Measurements from ENCODE around the gene SPIN1. TPM values are rescaled to one million over a fixed set of nuclear protein-coding genes. Genes with fewer than 3 reads are reported as not detected.

Gene SPIN1
- total and polyA plus RNA-seq, 2 donors (not counting 1 experiment from before 2014, with no cell fraction given) = 9.9 to 24.9 TPM

- H3K79me2 ChIP-seq (ENCODE audit: control insufficient read depth, insufficient read depth, low read length) = no peaks in the 10 kb centered on the region
- TF ChIP-seq CTCF (IDR thresholded peaks at IDR 0.05) (no peak), EZH2 (IDR thresholded peaks at IDR 0.05; ENCODE audit: borderline replicate concordance, insufficient read depth, low read depth, low read length, poor library complexity, severe bottlenecking) (no peak)
- H3K4me1 Mint-ChIP-seq = no peaks in the 10 kb centered on the region
These were observed 134.8 kb downstream of the SPIN1 start for GRCh38 chr9:88523056-88523455.

GRCh38 chr9:88524911-88525310, 136.7 kb downstream of the SPIN1 start:
- no peak overlapping the region for H3K4me2 ChIP-seq (replicated peaks; ENCODE audit: low read depth, low read length, poor library complexity, severe bottlenecking)
- H3K36me3 ChIP-seq (replicated peaks in 1 of 2; ENCODE audit: control extremely low read depth in 1 of 2, control insufficient read depth in 1 of 2, extremely low read depth in 1 of 2, insufficient read depth in 2 of 2, low read length in 1 of 2) = no peaks in the 10 kb centered on the region
- ChIA-PET POLR2A (no interaction called here), CTCF (no interaction called here)
- H3K27me3 ChIP-seq (replicated peaks in 1 of 4; ENCODE audit: control extremely low read depth in 1 of 4, control insufficient read depth in 3 of 4, insufficient read depth in 4 of 4, low read length in 3 of 4) = peaks cover 0 to 2% (median 0%) of the 10 kb centered on the region in 4 experiments
- no peak overlapping the region for H2AFZ ChIP-seq (ENCODE audit: insufficient read depth, low read depth, low read length, poor library complexity, severe bottlenecking)
- Mint-ChIP-seq H3K9me3 (ENCODE audit: insufficient read depth) (no peaks in the 10 kb centered on the region), H3K4me1 (no peaks in the 10 kb centered on the region), H3K27ac (no peak overlapping the region), H3K27me3 (peaks cover 28% of the 10 kb centered on the region), H3K4me3 (no peak overlapping the region)
- H3K4me1 ChIP-seq (ENCODE audit: control insufficient read depth in 2 of 2, insufficient read depth in 2 of 2, low read length in 2 of 2) = no peaks in the 10 kb centered on the region
- no peak overlapping the region for H3K9ac ChIP-seq (ENCODE audit: low read length)
- H4K20me1 ChIP-seq (ENCODE audit: control insufficient read depth, insufficient read depth, low read length, poor library complexity, severe bottlenecking) = no peaks in the 10 kb centered on the region
- no peaks in the 10 kb centered on the region for H3K79me2 ChIP-seq (ENCODE audit: control insufficient read depth, insufficient read depth, low read length)
- 57% methylated on average over 1 of the region's 8 CpGs for WGBS (ENCODE audit: insufficient coverage)
- ATAC-seq (ENCODE audit: low read depth) (no peak), DNase-seq (no peak)
- no peak overlapping the region for H3K4me3 ChIP-seq (ENCODE audit: control extremely low read depth in 1 of 5, extremely low read depth in 1 of 5, insufficient read depth in 1 of 5, low read depth in 2 of 5, low read length in 4 of 5)
- intact Hi-C loops (cut with micrococcal nuclease) = no loop called here
- H3K9me3 ChIP-seq (ENCODE audit: control extremely low read depth in 1 of 3, control insufficient read depth in 2 of 3, insufficient read depth in 1 of 3, low read length in 2 of 3) = peaks cover 0 to 2% (median 0%) of the 10 kb centered on the region in 3 donors
- no peak overlapping the region for H3K27ac ChIP-seq (ENCODE audit: low read length in 2 of 2)
- TF ChIP-seq CTCF (IDR thresholded peaks at IDR 0.05) (no peak), EZH2 (IDR thresholded peaks at IDR 0.05; ENCODE audit: borderline replicate concordance, insufficient read depth, low read depth, low read length, poor library complexity, severe bottlenecking) (no peak)

More at GRCh38 chr9:88523056-88523455, 134.8 kb downstream of the SPIN1 start:
- CTCF ChIA-PET = no interaction called here
- H3K27ac Mint-ChIP-seq = no peak overlapping the region
- H3K9me3 Mint-ChIP-seq (ENCODE audit: insufficient read depth) = no peaks in the 10 kb centered on the region
- 95% methylated on average over 3 of the region's 3 CpGs for WGBS (ENCODE audit: insufficient coverage)
- Histone ChIP-seq H3K27me3 (replicated peaks in 1 of 4; ENCODE audit: control extremely low read depth in 1 of 4, control insufficient read depth in 3 of 4, insufficient read depth in 4 of 4, low read length in 3 of 4) (peaks cover 0 to 2% (median 0%) of the 10 kb centered on the region in 4 experiments), H3K9ac (ENCODE audit: low read length) (no peak overlapping the region), H3K4me1 (ENCODE audit: control insufficient read depth in 2 of 2, insufficient read depth in 2 of 2, low read length in 2 of 2) (no peaks in the 10 kb centered on the region), H3K27ac (ENCODE audit: low read length in 2 of 2) (no peak overlapping the region), H3K36me3 (replicated peaks in 1 of 2; ENCODE audit: control extremely low read depth in 1 of 2, control insufficient read depth in 1 of 2, extremely low read depth in 1 of 2, insufficient read depth in 2 of 2, low read length in 1 of 2) (no peaks in the 10 kb centered on the region), H3K4me2 (replicated peaks; ENCODE audit: low read depth, low read length, poor library complexity, severe bottlenecking) (no peak overlapping the region), H2AFZ (ENCODE audit: insufficient read depth, low read depth, low read length, poor library complexity, severe bottlenecking) (no peak overlapping the region), H3K9me3 (ENCODE audit: control extremely low read depth in 1 of 3, control insufficient read depth in 2 of 3, insufficient read depth in 1 of 3, low read length in 2 of 3) (peaks cover 0 to 4% (median 0%) of the 10 kb centered on the region in 3 donors), H4K20me1 (ENCODE audit: control insufficient read depth, insufficient read depth, low read length, poor library complexity, severe bottlenecking) (no peaks in the 10 kb centered on the region), H3K4me3 (ENCODE audit: control extremely low read depth in 1 of 5, extremely low read depth in 1 of 5, insufficient read depth in 1 of 5, low read depth in 2 of 5, low read length in 4 of 5) (no peak overlapping the region)
- POLR2A ChIA-PET = no interaction called here
- no peak for DNase-seq
- no peak for ATAC-seq (ENCODE audit: low read depth)
- H3K4me3 Mint-ChIP-seq = no peak overlapping the region
- peaks cover 16% of the 10 kb centered on the region for H3K27me3 Mint-ChIP-seq
- intact Hi-C loops (cut with micrococcal nuclease) = no loop called here

Data from B cell (primary cell).